Upper lobe of right lung (tissue), 1 donor: ENCODE results near the gene CEP76. TPM values are rescaled to one million over a fixed set of nuclear protein-coding genes. Genes with fewer than 3 reads are reported as not detected.
A peak's percentile ranks its signal among the peaks of the same experiment; 100 is the strongest.

Experiments
- ATAC-seq: fragments of 200-7000 bp; cut with Tn5 transposase; one replicate; pipeline ENCODE4 v1.9.1; 2020; ENCODE audit warnings: mild to moderate bottlenecking, moderate library complexity
- DNase-seq: peaks from one replicate; pipeline ENCODE4 v3.0.0-alpha.2; 2020
- H3K27ac ChIP-seq: fragments of 200-600 bp; one replicate; pipeline ENCODE4 v1.8.0; 2022
- H3K27me3 ChIP-seq: fragments of 200-600 bp; one replicate; pipeline ENCODE4 v1.8.0; 2022; ENCODE audit warnings: mild to moderate bottlenecking
- H3K36me3 ChIP-seq: fragments of 200-600 bp; one replicate; pipeline ENCODE4 v1.8.0; 2022
- H3K4me1 ChIP-seq: fragments of 200-600 bp; one replicate; pipeline ENCODE4 v1.8.0; 2022
- H3K4me3 ChIP-seq: fragments of 200-600 bp; one replicate; pipeline ENCODE4 v1.8.0; 2022; ENCODE audit warnings: mild to moderate bottlenecking
- H3K9me3 ChIP-seq: fragments of 200-600 bp; one replicate; pipeline ENCODE4 v1.8.0; 2022
- CTCF ChIP-seq: fragments of 200-600 bp; IDR thresholded peaks from one replicate; pipeline ENCODE4 v1.8.0; 2022; ENCODE audit warnings: antibody characterized with exemption
- intact Hi-C: fragments of 100-400 bp; cut with DNase I; formaldehyde crosslinking; loops from one replicate; pipeline ENCODE4 v1.11.0; 2022
- total RNA-seq: library from RNA; stranded (reverse); fragmentation: NEBNext Ultra II Directional; extraction: Animal tissue kit (Norgen Biotek cat#: 25700); gene quantifications from one replicate; pipeline ENCODE4 v1.2.1, GENCODE V29; 2021
- donor health status: DM: no; HTN: yes; CAD: no; lungs with severe emphysema.

The CEP76 gene
- total RNA-seq, 1 donor from 2014 or later = 5.6 TPM

- ATAC-seq (no peak), DNase-seq (no peak)
- no peak for TF ChIP-seq CTCF
- Histone ChIP-seq H3K27me3 (no peaks in the 10 kb centered on the region), H3K9me3 (no peaks in the 10 kb centered on the region), H3K27ac (no peak overlapping the region), H3K4me1 (peaks cover 32% of the 10 kb centered on the region), H3K4me3 (peak overlapping the region; percentile 81), H3K36me3 (peaks cover 21% of the 10 kb centered on the region)
- intact Hi-C loops = no loop called here
Measured at GRCh38 chr18:12701161-12701560, 1.4 kb downstream of the CEP76 start.

- intact Hi-C loops = no loop called here
- Histone ChIP-seq H3K9me3 (no peaks in the 10 kb centered on the region), H3K36me3 (peaks cover 20% of the 10 kb centered on the region), H3K4me3 (no peak overlapping the region), H3K4me1 (peaks cover 27% of the 10 kb centered on the region), H3K27ac (no peak overlapping the region), H3K27me3 (no peaks in the 10 kb centered on the region)
- TF ChIP-seq CTCF = no peak
- ATAC-seq (no peak), DNase-seq (no peak)
Measured at GRCh38 chr18:12699747-12700146, 2.8 kb downstream of the CEP76 start.

- ATAC-seq = no peak
- peaks cover 19% of the 10 kb centered on the region for H3K36me3 ChIP-seq
- no peak overlapping the region for H3K4me3 ChIP-seq
- H3K27ac ChIP-seq = no peak overlapping the region
- H3K27me3 ChIP-seq = no peaks in the 10 kb centered on the region
- H3K4me1 ChIP-seq = no peaks in the 10 kb centered on the region
- intact Hi-C loops = no loop called here
- H3K9me3 ChIP-seq = no peaks in the 10 kb centered on the region
- no peak for TF ChIP-seq CTCF
- DNase-seq = no peak
Measured at GRCh38 chr18:12694032-12694431, 8.5 kb downstream of the CEP76 start.

- no peak for DNase-seq
- no peak for TF ChIP-seq CTCF
- no peak overlapping the region for H3K27ac ChIP-seq
- ATAC-seq = no peak
- H3K4me3 ChIP-seq = no peak overlapping the region
- no peaks in the 10 kb centered on the region for H3K27me3 ChIP-seq
- no peaks in the 10 kb centered on the region for H3K4me1 ChIP-seq
- intact Hi-C loops = no loop called here
- no peaks in the 10 kb centered on the region for H3K9me3 ChIP-seq
- H3K36me3 ChIP-seq = peaks cover 9% of the 10 kb centered on the region
Measured at GRCh38 chr18:12692206-12692605, 10.3 kb downstream of the CEP76 start.

- intact Hi-C loops = no loop called here
Measured at GRCh38 chr18:12689256-12689850, 13.2 kb downstream of the CEP76 start.

More at GRCh38 chr18:12689256-12689850, 13.2 kb downstream of the CEP76 start:
- H3K27me3 ChIP-seq = no peaks in the 10 kb centered on the region
- TF ChIP-seq CTCF = no peak
- H3K27ac ChIP-seq = no peak overlapping the region
- H3K4me3 ChIP-seq = no peak overlapping the region
- no peaks in the 10 kb centered on the region for H3K9me3 ChIP-seq
- H3K36me3 ChIP-seq = peaks cover 35% of the 10 kb centered on the region
- no peak for ATAC-seq
- H3K4me1 ChIP-seq = no peaks in the 10 kb centered on the region
- DNase-seq = no peak
